Measurements from ENCODE around the gene CEP55.

Gene CEP55

DNA sequence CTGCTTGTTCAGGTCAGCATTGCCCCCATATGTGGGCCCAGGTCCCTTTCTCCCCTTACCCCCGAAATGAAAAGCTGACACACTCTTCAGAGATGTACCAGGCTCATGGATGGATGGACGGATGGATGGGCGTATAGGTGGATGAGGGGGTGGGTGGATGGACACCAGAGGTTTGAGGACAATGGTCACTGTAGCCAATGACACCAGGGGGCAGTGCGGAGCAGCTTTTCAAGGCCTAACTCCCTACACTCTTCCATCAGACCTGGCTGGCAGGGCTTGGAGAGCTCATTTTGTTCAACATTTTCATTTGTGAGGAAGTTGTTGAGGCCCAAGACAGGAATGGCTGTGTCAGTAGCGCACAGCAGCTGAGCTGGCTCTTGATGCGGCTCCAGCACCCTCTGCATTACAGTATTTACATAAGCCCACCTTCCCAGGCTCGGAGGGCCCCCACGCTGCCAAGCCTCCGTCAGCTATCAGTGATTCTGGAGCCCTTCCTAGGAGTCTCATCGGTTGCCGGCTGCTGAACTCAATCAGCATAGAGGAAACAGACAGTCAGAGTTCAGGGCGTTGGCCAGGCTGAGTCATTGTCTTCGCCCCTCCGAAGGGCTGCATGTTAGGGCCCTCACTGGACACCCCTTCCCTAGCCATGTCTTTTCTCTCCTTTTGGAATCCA is 58.5 kb downstream of the CEP55 start:
- peak; percentile 79 for DNase-seq (ENCODE audit: low read depth)
- TF ChIP-seq, protein P1, sequence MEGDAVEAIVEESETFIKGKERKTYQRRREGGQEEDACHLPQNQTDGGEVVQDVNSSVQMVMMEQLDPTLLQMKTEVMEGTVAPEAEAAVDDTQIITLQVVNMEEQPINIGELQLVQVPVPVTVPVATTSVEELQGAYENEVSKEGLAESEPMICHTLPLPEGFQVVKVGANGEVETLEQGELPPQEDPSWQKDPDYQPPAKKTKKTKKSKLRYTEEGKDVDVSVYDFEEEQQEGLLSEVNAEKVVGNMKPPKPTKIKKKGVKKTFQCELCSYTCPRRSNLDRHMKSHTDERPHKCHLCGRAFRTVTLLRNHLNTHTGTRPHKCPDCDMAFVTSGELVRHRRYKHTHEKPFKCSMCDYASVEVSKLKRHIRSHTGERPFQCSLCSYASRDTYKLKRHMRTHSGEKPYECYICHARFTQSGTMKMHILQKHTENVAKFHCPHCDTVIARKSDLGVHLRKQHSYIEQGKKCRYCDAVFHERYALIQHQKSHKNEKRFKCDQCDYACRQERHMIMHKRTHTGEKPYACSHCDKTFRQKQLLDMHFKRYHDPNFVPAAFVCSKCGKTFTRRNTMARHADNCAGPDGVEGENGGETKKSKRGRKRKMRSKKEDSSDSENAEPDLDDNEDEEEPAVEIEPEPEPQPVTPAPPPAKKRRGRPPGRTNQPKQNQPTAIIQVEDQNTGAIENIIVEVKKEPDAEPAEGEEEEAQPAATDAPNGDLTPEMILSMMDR (IDR thresholded peaks at IDR 0.05; ENCODE audit: low read length, missing control alignments) = peak; percentile 85
- no peak overlapping the region for H3K4me3 ChIP-seq (replicated peaks; ENCODE audit: low read depth, low read length)

DNA sequence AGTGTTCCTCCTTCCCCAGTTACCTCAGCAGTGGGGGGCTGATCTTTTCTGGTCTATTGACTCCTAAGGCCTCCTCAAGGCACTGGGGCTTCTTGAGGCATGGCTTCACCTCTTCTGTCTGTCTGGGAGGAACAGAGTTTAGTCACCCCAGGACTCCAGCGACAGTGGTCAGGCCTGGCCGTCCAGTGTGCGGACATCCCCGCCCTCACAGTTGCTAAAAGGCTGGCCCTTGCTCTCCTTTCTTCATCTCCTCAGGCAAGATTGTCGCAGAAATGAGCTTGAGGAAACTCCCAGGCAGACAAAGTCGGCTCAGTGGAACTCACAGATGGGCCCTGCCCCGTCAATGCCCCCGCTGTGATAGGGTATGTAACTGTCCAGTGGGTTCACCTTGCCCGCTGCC is 63.1 kb downstream of the CEP55 start:
- H3K4me3 ChIP-seq (replicated peaks; ENCODE audit: low read depth, low read length) = no peak overlapping the region
- DNase-seq (ENCODE audit: low read depth) = no peak
- TF ChIP-seq, protein P1 (IDR thresholded peaks at IDR 0.05; ENCODE audit: low read length, missing control alignments) = no peak

DNA sequence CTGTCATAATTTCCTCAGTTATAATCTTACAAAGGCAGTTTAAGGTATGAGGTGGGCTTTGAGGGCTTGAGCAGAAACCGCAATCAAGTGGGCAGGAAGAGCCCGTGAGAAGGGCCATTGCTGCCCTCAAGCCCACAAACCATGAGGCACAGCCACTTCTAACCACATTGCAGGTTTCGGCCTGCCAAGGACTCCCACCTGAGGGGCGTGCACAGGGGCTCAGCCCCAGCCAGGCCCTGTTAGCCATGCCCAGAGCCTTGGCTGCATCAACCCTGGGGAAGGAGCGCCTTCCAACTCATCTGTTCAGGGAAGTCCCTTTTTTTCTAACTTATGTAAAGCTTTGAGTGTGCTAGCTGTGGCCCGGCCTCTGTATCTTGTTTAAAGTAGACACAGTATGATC is 64.1 kb downstream of the CEP55 start:
- TF ChIP-seq, protein P1 (IDR thresholded peaks at IDR 0.05; ENCODE audit: low read length, missing control alignments) = no peak
- no peak for DNase-seq (ENCODE audit: low read depth)
- no peak overlapping the region for H3K4me3 ChIP-seq (replicated peaks; ENCODE audit: low read depth, low read length)

DNA sequence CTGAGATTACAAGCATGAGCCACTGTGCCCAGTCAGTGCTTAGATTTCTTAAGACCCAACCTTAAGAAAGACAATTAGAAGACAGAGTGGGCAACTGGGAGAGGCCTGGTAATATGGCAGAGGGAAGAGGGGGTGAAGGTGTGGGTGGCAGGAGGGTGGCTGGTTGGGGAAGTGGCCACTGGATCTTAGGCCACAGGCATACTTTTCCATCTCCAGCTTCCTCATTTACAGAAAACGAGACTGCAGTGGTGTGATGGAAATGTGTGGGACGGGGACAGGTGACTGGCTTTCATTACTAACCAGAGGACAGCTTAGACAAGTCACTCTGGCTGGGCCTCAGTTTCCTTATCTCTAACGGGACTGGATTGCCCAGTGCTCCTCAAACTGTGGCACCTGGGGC is 69.0 kb downstream of the CEP55 start:
- no peak overlapping the region for H3K4me3 ChIP-seq (replicated peaks; ENCODE audit: low read depth, low read length)
- DNase-seq (ENCODE audit: low read depth) = no peak
- TF ChIP-seq, protein P1 (IDR thresholded peaks at IDR 0.05; ENCODE audit: low read length, missing control alignments) = no peak

DNA sequence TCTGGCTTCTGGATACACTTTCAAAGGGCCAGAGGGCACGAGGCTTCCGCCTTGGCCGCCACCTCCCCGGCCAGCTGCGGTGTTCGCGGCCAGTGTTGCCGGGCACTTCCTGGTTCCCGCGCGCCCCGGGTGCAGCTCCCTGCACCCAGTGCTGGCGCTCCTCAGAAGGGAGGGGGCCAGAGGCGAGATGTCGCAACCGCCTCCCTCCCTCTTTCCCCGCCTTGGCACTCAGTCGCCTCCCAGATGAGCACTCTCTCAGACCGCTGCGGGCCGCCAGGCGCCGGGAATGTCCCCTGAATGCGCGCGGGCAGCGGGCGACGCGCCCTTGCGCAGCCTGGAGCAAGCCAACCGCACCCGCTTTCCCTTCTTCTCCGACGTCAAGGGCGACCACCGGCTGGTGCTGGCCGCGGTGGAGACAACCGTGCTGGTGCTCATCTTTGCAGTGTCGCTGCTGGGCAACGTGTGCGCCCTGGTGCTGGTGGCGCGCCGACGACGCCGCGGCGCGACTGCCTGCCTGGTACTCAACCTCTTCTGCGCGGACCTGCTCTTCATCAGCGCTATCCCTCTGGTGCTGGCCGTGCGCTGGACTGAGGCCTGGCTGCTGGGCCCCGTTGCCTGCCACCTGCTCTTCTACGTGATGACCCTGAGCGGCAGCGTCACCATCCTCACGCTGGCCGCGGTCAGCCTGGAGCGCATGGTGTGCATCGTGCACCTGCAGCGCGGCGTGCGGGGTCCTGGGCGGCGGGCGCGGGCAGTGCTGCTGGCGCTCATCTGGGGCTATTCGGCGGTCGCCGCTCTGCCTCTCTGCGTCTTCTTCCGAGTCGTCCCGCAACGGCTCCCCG is 70.2 kb downstream of the CEP55 start, which contains the start of gene FFAR4:
Gene FFAR4, plus strand, starts transcription at position 231 of the 842 bp plus-strand sequence. Its CDS starts 56 bp downstream, at position 287.
- TF ChIP-seq, protein P1 (IDR thresholded peaks at IDR 0.05; ENCODE audit: low read length, missing control alignments) = no peak
- DNase-seq (ENCODE audit: low read depth) = no peak

DNA sequence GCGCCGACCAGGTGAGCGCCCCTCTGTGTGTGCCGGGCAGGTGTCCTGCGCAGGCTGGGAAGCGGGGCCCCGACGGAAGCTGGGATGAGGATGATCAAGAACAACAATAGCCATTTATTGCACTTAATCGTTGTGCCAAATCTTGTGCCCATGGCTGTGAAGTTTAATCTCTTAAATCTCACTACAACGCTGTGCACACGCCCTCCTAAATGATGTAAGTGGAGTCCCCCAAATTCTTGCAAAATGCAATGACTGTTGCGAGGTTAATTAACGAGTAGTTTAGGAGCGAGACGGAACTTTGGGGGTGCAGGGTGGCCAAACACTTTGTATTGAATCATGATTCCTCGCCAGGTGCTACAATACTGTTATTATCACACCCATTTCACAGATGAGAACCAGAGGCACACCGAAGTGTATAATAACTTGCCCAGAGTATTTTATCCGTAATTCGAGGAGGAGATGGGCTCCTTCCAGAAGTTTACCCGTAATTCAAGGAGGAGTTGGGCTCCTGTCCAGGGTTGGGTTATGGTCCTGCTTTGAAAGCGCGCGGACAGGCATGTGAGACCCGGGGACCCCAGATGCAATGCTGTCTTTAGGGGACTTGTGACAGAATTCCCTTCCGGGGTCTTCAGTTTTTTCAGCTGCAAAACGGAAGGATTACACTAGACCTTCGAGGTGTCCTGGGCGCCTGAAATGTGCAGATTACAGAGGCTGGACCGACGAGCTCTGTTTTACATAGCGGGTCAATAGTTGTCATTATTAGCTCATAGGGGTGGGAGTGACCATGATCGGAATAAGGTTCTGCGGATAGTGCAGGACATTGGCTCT is 71.1 kb downstream of the CEP55 start:
- no peak overlapping the region for H3K4me3 ChIP-seq (replicated peaks; ENCODE audit: low read depth, low read length)
- TF ChIP-seq, protein P1 (IDR thresholded peaks at IDR 0.05; ENCODE audit: low read length, missing control alignments) = no peak
- DNase-seq (ENCODE audit: low read depth) = no peak

More for the DNA sequence above, 70.2 kb downstream of the CEP55 start, which contains the start of gene FFAR4:
- no peak within 1 kb of the TSS for H3K4me3 ChIP-seq (replicated peaks; ENCODE audit: low read depth, low read length)

Measured in fibroblast of pulmonary artery (primary cell).